Stimulated activated CD8-positive, alpha-beta memory T cell treated with anti-CD3 and anti-CD28 coated beads, Interleukin-4, amount 100 ng/mL, for 1 hour (primary cell): ENCODE results near the gene NAPEPLD.
"Not testable (repeated sequence)": the region's sequence is repeated elsewhere in the genome, so short reads cannot be mapped to it uniquely, and the experiment has no call there.

ENCODE experiments used
- DNase-seq, 2 donors: peaks; one replicate each; pipeline ENCODE4 v3.0.0-alpha.2; 2020; ENCODE audit warnings: low read depth in 2 of 2, low spot score in 1 of 2

NAPEPLD gene

GRCh38 chr7:103148994-103149807, at the start of gene NAPEPLD:
TSS of gene NAPEPLD (minus strand) at chr7:103149099. CDS start at chr7:103128776, 20,323 bp downstream.
- DNase-seq: peak; percentile 28 to 40

- not testable (repeated sequence) for DNase-seq
Measured at GRCh38 chr7:103198079-103198478, 49.2 kb upstream of the NAPEPLD start.

GRCh38 chr7:103195364-103195763, 46.5 kb upstream of the NAPEPLD start:
- DNase-seq: not testable (repeated sequence)

GRCh38 chr7:103172415-103173146, 23.7 kb upstream of the NAPEPLD start:
- DNase-seq: not testable (repeated sequence)

DNA sequence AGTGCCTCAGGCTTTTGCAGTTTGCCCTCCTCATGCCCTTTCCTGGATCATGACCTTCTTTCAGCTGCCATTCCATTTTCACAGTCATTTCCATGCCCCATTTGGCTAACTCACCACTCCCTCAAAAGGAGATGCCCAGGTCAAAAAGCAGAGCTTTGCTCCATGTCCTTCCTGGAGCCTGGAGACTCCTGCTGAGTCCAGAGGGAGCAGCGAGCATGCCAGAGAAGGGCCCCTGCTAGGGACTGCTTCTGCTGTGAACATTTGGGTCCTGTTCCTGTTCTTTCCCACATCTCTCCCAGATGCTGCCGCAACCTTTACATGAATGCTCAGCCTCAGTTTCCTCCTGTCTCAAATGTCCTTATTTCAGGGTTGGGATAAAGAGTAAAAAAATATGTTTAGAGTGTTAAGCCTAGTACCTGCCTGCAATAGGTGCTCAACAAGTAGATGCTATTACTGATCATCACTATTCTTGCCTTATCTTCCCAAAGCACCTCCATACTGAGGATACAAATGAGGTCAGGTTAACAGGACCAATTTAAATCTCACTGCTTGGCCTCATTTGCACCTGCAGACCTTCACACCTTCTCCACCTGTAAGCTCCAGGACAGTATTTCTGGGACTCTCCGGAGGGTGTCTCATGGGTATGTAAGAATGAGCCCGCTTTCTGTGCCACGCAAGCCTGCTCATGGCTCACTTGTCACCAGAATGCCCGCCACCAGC, 23.0 kb upstream of the NAPEPLD start:
- DNase-seq: not testable (repeated sequence)

GRCh38 chr7:103166921-103167544, 18.1 kb upstream of the NAPEPLD start:
- DNase-seq: not testable (repeated sequence)

- DNase-seq: not testable (repeated sequence)
Measured at GRCh38 chr7:103163087-103163825, 14.4 kb upstream of the NAPEPLD start.

DNA sequence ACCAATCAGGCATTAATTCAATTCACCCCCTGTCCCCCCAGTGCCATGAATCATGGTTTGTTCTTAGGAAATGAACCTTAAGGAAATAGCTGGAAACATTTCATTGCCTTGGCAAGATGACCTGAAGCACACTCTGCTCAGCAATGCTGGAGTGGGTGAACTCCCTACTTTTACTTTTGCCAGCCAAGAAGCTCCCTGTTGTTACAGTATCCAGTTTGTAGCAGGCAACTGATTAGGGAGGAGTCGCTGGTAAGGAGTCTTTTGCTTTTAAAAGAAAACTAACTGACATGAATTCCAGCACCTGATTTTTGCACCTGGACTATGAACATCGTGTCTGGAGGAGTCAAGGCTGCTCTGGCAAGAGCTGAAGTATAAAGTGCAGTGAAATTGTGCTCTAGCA, 13.7 kb upstream of the NAPEPLD start:
- not testable (repeated sequence) for DNase-seq

- DNase-seq: not testable (repeated sequence)
Measured at GRCh38 chr7:103161998-103162616, 13.2 kb upstream of the NAPEPLD start.

- not testable (repeated sequence) for DNase-seq
Measured at GRCh38 chr7:103159072-103159471, 10.2 kb upstream of the NAPEPLD start.

- DNase-seq: not testable (repeated sequence)
Measured at GRCh38 chr7:103155331-103156024, 6.6 kb upstream of the NAPEPLD start.

- no peak for DNase-seq
Measured at GRCh38 chr7:103154042-103154441, 5.1 kb upstream of the NAPEPLD start.

- DNase-seq: not testable (repeated sequence)
Measured at GRCh38 chr7:103152744-103153617, 4.1 kb upstream of the NAPEPLD start.

GRCh38 chr7:103151993-103152676, 3.2 kb upstream of the NAPEPLD start:
- DNase-seq: not testable (repeated sequence)

GRCh38 chr7:103150192-103150591, 1.3 kb upstream of the NAPEPLD start:
- no peak for DNase-seq

DNA sequence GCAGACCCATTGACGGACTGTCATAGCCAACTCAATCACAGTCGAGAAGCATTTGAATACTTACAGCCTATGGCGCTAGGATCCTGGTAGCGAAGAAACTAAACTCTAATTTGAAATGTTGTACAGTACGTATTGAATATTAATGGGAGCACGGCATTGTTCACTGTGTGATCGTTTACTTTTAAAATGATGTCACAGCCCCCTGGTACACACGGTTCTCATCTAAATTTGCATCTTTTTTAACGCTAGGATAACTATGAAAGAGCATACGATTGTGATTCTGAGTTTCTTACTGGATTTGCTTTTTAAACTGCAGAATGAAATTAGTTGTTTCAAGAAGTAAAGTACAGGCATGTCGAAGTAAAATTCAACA, 895 bp upstream of the NAPEPLD start:
- DNase-seq: no peak

DNA sequence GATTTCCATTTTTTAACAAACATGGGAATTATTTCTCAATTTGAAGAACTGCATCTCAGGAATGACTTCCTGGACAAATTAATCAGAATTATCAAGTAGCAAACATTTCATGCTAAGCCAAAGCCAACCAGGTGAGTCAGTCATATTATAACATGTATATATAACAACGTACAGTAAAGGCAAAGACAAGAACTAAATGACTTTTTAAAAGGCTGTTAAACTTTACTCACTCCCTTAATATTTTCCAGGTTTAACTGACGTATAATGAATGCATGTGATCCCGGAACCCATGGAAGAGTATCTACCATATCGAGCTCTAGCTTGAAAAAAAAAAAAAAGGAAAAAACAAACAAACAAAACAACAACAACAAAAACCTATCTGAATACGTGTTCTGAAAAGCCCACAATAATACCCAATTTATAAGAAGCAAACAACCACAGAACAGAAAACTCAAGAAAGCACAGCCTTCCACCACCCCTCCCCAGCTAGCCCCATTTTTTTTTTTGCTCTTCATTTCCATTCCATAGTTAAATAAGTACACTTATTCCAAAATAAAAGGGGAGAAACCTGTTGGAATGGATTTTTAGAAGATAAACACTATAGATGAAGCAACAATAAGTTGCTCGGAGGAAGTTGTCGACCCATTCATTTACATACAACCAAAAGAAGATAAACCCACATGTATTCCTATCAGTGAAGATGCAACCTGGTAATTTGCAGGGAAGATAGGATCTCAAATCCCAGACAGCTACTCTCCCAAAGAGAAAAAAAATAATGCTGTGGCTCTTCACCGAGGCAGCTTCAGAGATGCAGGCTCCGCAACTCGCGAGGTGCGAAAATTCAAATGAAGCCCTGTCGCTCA, 537 bp downstream of the NAPEPLD start:
- no peak for DNase-seq
